ENCODE results near the gene TMEM132E.

Gene TMEM132E

GRCh38 chr17:34607917-34608316 lies 28.5 kb downstream of the TMEM132E start:
- TF ChIP-seq CTCF (IDR thresholded peaks at IDR 0.05) (no peak), ZFX (IDR thresholded peaks at IDR 0.05; ENCODE audit: borderline replicate concordance) (no peak)
- no peak overlapping the region for H3K27ac ChIP-seq

GRCh38 chr17:34609210-34609609 lies 29.8 kb downstream of the TMEM132E start:
- TF ChIP-seq ZFX (IDR thresholded peaks at IDR 0.05; ENCODE audit: borderline replicate concordance) (no peak), CTCF (IDR thresholded peaks at IDR 0.05) (no peak)
- no peak overlapping the region for H3K27ac ChIP-seq

- TF ChIP-seq ZFX (IDR thresholded peaks at IDR 0.05; ENCODE audit: borderline replicate concordance) (no peak), CTCF (IDR thresholded peaks at IDR 0.05) (no peak)
Measured at GRCh38 chr17:34610039-34610438, 30.7 kb downstream of the TMEM132E start.

DNA sequence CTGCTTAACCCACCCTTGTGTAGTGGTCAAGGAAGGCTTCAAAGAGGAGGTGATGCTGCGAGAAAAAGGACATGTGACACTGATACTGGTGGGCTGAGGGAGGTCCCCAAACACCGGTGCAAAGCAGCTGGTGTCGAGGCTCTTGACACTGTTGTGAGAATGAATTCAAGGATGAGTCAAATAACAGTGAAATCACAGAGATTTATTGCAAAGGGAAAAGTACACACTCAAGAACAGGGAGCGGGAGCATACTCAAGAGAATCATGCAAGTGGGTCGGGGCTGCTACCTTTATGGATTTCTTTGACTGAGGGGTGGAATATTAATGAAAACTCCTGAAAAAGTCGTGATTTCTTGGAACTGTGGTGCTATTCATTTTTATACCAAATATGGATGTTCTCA lies 31.1 kb downstream of the TMEM132E start:
- TF ChIP-seq ZFX (IDR thresholded peaks at IDR 0.05; ENCODE audit: borderline replicate concordance) (no peak), CTCF (IDR thresholded peaks at IDR 0.05) (no peak)
- H3K27ac ChIP-seq: no peak overlapping the region

More at GRCh38 chr17:34610039-34610438, 30.7 kb downstream of the TMEM132E start:
- H3K27ac ChIP-seq: no peak overlapping the region

DNA sequence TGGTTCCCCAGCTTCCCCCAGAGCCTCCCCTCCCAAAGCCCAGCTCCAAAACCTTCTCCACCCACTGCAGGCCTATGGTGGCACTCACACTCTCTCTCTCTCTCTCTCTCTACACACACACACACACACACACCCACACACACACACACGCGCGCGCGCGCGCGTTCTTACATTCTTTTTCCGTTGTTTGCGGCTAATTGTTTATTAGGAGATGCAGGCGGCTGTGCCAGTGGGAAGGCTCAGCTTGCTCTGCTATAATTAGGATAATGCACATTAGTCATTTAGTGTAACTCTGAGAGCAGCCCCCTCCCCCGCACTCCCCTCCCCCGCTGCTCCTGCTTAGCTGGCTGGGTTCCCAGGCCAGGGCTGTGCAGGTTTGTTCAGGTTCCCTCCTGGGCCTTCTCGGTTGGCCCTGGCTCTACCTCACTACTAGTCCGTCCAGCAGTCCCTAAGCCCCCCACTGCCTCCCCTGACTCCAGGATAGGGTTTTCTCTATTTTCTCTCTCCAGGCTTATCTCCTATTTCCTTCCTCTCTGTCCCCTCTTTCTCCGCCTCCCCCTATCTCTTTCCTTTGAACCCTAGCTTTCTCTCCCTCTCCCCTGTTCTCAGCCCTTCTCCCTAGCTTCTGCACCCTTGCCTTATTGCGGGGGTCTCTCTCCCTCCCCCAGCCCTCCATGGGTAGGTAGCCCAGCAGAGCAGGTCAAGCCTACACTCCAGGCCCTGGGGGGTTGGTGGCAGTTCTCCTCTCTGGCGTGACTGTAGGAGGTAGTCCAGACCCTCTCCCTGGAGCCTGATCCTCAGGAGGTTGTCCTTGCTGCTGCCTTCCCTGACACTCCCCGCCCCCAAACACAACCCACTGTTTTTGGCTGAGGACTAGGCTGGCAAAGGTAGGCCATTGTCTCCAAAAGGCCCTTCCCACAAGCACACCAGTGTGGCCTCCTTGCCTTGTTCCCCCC lies 34.0 kb downstream of the TMEM132E start:
- TF ChIP-seq CTCF (IDR thresholded peaks at IDR 0.05) (no peak), ZFX (IDR thresholded peaks at IDR 0.05; ENCODE audit: borderline replicate concordance) (no peak)
- no peak overlapping the region for H3K27ac ChIP-seq

DNA sequence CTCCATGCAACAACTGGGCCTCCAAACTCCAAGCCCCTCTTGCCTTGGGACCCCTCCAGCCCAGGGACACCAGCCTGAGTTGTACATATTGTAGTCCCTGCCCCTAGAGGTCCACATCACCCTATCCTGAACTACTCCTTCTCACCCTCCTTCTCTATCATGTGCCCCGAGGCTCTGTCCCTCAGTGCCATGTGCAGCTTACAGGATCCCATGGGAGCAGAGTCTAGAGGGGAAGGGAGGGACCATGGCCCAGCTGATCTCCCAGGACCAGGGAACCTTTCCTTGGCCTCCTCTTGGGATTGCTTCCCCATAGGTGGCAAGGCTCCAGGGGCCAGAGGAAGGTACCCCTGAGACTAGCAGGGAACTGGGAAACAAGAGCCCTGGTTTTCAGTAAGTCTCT lies 35.3 kb downstream of the TMEM132E start:
- no peak for TF ChIP-seq ZFX (IDR thresholded peaks at IDR 0.05; ENCODE audit: borderline replicate concordance)
- TF ChIP-seq CTCF (IDR thresholded peaks at IDR 0.05): no peak
- H3K27ac ChIP-seq: no peak overlapping the region

DNA sequence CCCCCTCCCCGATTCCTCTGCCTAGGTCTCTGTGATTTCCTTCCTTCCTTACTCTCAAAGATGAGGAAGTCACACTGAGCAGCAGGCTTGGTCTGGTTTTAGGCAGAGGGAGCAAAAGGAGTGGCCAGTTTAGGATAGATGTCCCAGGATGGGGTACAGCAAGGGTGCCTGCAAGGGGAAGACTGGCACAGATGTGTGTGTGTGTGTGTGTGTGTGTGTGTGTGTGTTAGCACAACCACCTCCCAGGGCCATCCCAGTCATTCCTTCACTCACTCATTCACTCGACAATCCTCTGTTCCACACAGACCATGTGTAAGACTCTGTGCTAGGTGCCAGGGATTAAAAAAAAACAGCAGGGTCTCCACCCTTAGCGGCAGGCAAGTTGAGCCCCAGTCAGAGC lies 35.9 kb downstream of the TMEM132E start:
- TF ChIP-seq ZFX (IDR thresholded peaks at IDR 0.05; ENCODE audit: borderline replicate concordance): no peak
- TF ChIP-seq CTCF (IDR thresholded peaks at IDR 0.05): no peak
- no peak overlapping the region for H3K27ac ChIP-seq

Measured in 22Rv1 (cell line).